IMR-90 (cell line): ENCODE data around the gene DDX59. TPM values are rescaled to one million over a fixed set of nuclear protein-coding genes. Genes with fewer than 3 reads are reported as not detected.

Source experiments
- ATAC-seq: fragments of 200-7000 bp; cut with Tn5 transposase; 2 replicates; pipeline ENCODE4 v1.9.1; 2020; ENCODE audit warnings: low read depth, mild to moderate bottlenecking, moderate library complexity
- BruUV-seq: library from RNA; stranded (reverse); fragments of 400-500 nt; replicated peaks from 2 replicates; lab custom pipeline; 2021; lab: Mats Ljungman, UMichigan
- CTCF ChIA-PET: fragments of 300-600 bp; formaldehyde crosslinking; extraction: SDS; loops from one replicate; lab custom pipeline; 2021; ENCODE audit warnings: antibody characterized with exemption; lab: Yijun Ruan, JAX
- POLR2A ChIA-PET: fragments of 300-600 bp; sonication (Branson Sonifier 250); formaldehyde crosslinking; loops from one replicate; lab custom pipeline; 2022; ENCODE audit warnings: antibody characterized with exemption; ENCODE audit not compliant: unreplicated experiment; lab: Charles Lee
- DNase-seq: peaks from one replicate; pipeline ENCODE4 v3.0.0; 2013
- H2AFZ ChIP-seq: replicated peaks from 2 replicates; pipeline ENCODE3; 2013; ENCODE audit warnings: low read length, mild to moderate bottlenecking; ENCODE audit not compliant: poor library complexity
- H2AK5ac ChIP-seq: 2 replicates; pipeline ENCODE4 v1.6.1; 2013; ENCODE audit warnings: low read depth, low read length, inconsistent platforms
- H2AK9ac ChIP-seq: replicated peaks from 2 replicates; pipeline ENCODE3; 2013; ENCODE audit warnings: mild to moderate bottlenecking, low read depth, low read length, moderate library complexity; ENCODE audit not compliant: poor library complexity
- H2BK120ac ChIP-seq: 2 replicates; pipeline ENCODE4 v1.6.1; 2013; ENCODE audit warnings: low read depth, low read length, inconsistent platforms
- H2BK15ac ChIP-seq: 3 replicates; pipeline ENCODE4 v1.6.1; 2013; ENCODE audit warnings: low read depth, low read length, inconsistent platforms
- H2BK20ac ChIP-seq: 2 replicates; pipeline ENCODE4 v1.6.1; 2013; ENCODE audit warnings: low read depth, mild to moderate bottlenecking, inconsistent platforms, low read length, moderate library complexity
- H2BK5ac ChIP-seq: 2 replicates; pipeline ENCODE4 v1.6.1; 2013; ENCODE audit warnings: mild to moderate bottlenecking, low read depth, low read length, inconsistent platforms; ENCODE audit not compliant: poor library complexity, severe bottlenecking
- H3K14ac ChIP-seq: replicated peaks from 2 replicates; pipeline ENCODE4 v1.6.1; 2013; ENCODE audit warnings: low read depth, low read length, inconsistent platforms
- H3K18ac ChIP-seq: 2 replicates; pipeline ENCODE4 v1.6.1; 2013; ENCODE audit warnings: low read depth, low read length, control low read depth
- H3K23ac ChIP-seq: 2 replicates; pipeline ENCODE4 v1.6.1; 2013; ENCODE audit warnings: low read depth, low read length, inconsistent platforms
- H3K27ac ChIP-seq: 2 replicates; pipeline ENCODE4 v1.5.1; 2013; ENCODE audit warnings: mild to moderate bottlenecking, control low read depth, low read length; ENCODE audit not compliant: insufficient read depth
- H3K27me3 ChIP-seq: 2 replicates; pipeline ENCODE4 v1.6.1; 2013; ENCODE audit warnings: low read length; ENCODE audit not compliant: control insufficient read depth, insufficient read depth
- H3K36me3 ChIP-seq: 2 replicates; pipeline ENCODE4 v1.6.1; 2013; ENCODE audit warnings: low read length, mixed read lengths; ENCODE audit not compliant: control insufficient read depth, insufficient read depth
- H3K4ac ChIP-seq: 2 replicates; pipeline ENCODE4 v1.6.1; 2013; ENCODE audit warnings: low read depth, low read length, inconsistent platforms
- H3K4me1 ChIP-seq: 2 replicates; pipeline ENCODE4 v1.6.1; 2013; ENCODE audit warnings: low read length, mixed read lengths; ENCODE audit not compliant: control insufficient read depth, insufficient read depth
- H3K4me2 ChIP-seq: 2 replicates; pipeline ENCODE4 v1.6.1; 2013; ENCODE audit warnings: low read depth, mild to moderate bottlenecking, control low read depth, low read length, moderate library complexity
- H3K4me3 ChIP-seq: 2 replicates; pipeline ENCODE4 v1.5.1; 2013; ENCODE audit warnings: low read depth, mild to moderate bottlenecking, control low read depth, low read length, moderate library complexity; ENCODE audit not compliant: insufficient read depth
- H3K56ac ChIP-seq: 2 replicates; pipeline ENCODE4 v1.6.1; 2013; ENCODE audit warnings: low read length, inconsistent platforms; ENCODE audit not compliant: insufficient read depth; ENCODE audit errors: extremely low read depth
- H3K79me1 ChIP-seq, 2 experiments: 2 replicates each; pipeline ENCODE4 v1.6.1; 2013; ENCODE audit warnings: low read length in 2 of 2, inconsistent platforms in 1 of 2, low read depth in 1 of 2
- H3K9ac ChIP-seq: 2 replicates; pipeline ENCODE4 v1.6.1; 2013; ENCODE audit warnings: low read depth, low read length, control low read depth
- H3K9me1 ChIP-seq: 2 replicates; pipeline ENCODE4 v1.6.1; 2013; ENCODE audit warnings: low read length, inconsistent platforms; ENCODE audit not compliant: insufficient read depth
- H3K9me3 ChIP-seq: 2 replicates; pipeline ENCODE4 v1.6.1; 2013; ENCODE audit warnings: low read length; ENCODE audit not compliant: control insufficient read depth, insufficient read depth
- H4K20me1 ChIP-seq: 2 replicates; pipeline ENCODE4 v1.6.1; 2013; ENCODE audit warnings: low read length, inconsistent platforms; ENCODE audit not compliant: insufficient read depth
- H4K5ac ChIP-seq: 2 replicates; pipeline ENCODE4 v1.6.1; 2013; ENCODE audit warnings: mild to moderate bottlenecking, low read depth, low read length, control low read depth
- H4K8ac ChIP-seq, 2 experiments: 2 replicates each; pipeline ENCODE4 v1.6.1; 2013; ENCODE audit warnings: low read depth in 2 of 2, low read length in 2 of 2, control low read depth in 1 of 2, inconsistent platforms in 1 of 2
- H4K91ac ChIP-seq: 2 replicates; pipeline ENCODE4 v1.6.1; 2013; ENCODE audit warnings: low read depth, low read length, inconsistent platforms; ENCODE audit not compliant: insufficient read depth
- CEBPB ChIP-seq: IDR thresholded peaks from 2 replicates; pipeline ENCODE4 v1.6.1; 2012; ENCODE audit warnings: low read depth, low read length, improper control_type of control experiment
- CTCF ChIP-seq: conservative IDR thresholded peaks from 2 replicates; pipeline ENCODE4 v1.5.1; 2012; ENCODE audit warnings: mild to moderate bottlenecking, low read depth, low read length, improper control_type of control experiment
- FOS ChIP-seq: fragments of 150-350 bp; IDR thresholded peaks from 2 replicates; pipeline ENCODE4 v1.6.1; 2016; ENCODE audit warnings: low read depth, low read length
- MAFK ChIP-seq: IDR thresholded peaks from 2 replicates; pipeline ENCODE4 v1.6.1; 2012; ENCODE audit warnings: low read depth, low read length, improper control_type of control experiment
- MAZ ChIP-seq: IDR thresholded peaks from 2 replicates; pipeline ENCODE4 v1.6.1; 2012; ENCODE audit warnings: low read depth, mild to moderate bottlenecking, low read length, improper control_type of control experiment, moderate library complexity, borderline replicate concordance
- MXI1 ChIP-seq: IDR thresholded peaks from 2 replicates; pipeline ENCODE4 v1.6.1; 2012; ENCODE audit warnings: low read depth, mild to moderate bottlenecking, low read length, moderate library complexity, borderline replicate concordance
- RCOR1 ChIP-seq: IDR thresholded peaks from 2 replicates; pipeline ENCODE4 v1.6.1; 2012; ENCODE audit warnings: mild to moderate bottlenecking, low read length, improper control_type of control experiment; ENCODE audit not compliant: insufficient replicate concordance
- RFX5 ChIP-seq: IDR thresholded peaks from 2 replicates; pipeline ENCODE4 v1.8.0; 2012; ENCODE audit warnings: low read depth, mild to moderate bottlenecking, low read length, moderate library complexity
- SMC3 ChIP-seq: fragments of 150-350 bp; IDR thresholded peaks from 2 replicates; pipeline ENCODE4 v1.6.1; 2016; ENCODE audit warnings: low read depth, mild to moderate bottlenecking, antibody characterized with exemption, low read length, moderate library complexity
- dilution Hi-C: fragments of 300-500 bp; cut with HindIII; formaldehyde crosslinking; loops from one replicate; pipeline ENCODE4 v1.14.3; 2018; ENCODE audit warnings: low sequenced_read_pairs; ENCODE audit not compliant: unreplicated experiment
- in situ Hi-C: fragments of 300-500 bp; cut with MboI; formaldehyde crosslinking; loops from 3 replicates; pipeline ENCODE4 v1.14.3; 2019; ENCODE audit warnings: low sequenced_read_pairs, inconsistent platforms, mixed read lengths
- intact Hi-C: fragments of 100-400 bp; cut with micrococcal nuclease; formaldehyde crosslinking; loops from 2 replicates; pipeline ENCODE4 v1.10.0; 2022
- polyA plus RNA-seq, 3 experiments: library from polyadenylated mRNA; depleted of rRNA; stranded (reverse); fragments of >200 nt; gene quantifications; 2 replicates each; pipeline ENCODE4 v1.2.3, GENCODE V29; 2012; ENCODE audit warnings: low replicate concordance in 1 of 3
- total RNA-seq: library from RNA; depleted of rRNA; stranded (reverse); fragments of >200 nt; gene quantifications from 2 replicates; pipeline ENCODE4 v1.2.3, GENCODE V29; 2012
- TF ChIP-seq, protein P1 (sequence below): fragments of 150-350 bp; IDR thresholded peaks from 2 replicates; pipeline ENCODE4 v1.6.1; 2016; ENCODE audit warnings: low read depth, mild to moderate bottlenecking, low read length, moderate library complexity, borderline replicate concordance
- TF ChIP-seq, protein P2 (sequence below): fragments of 150-350 bp; IDR thresholded peaks from 2 replicates; pipeline ENCODE4 v1.6.1; 2017; ENCODE audit warnings: mild to moderate bottlenecking, antibody characterized with exemption, low read length, low read depth

The DDX59 gene
- total and polyA plus RNA-seq, 2 of the 4 experiments (the other 2 are of a cell fraction): 8.6 to 9.1 TPM

DNA sequence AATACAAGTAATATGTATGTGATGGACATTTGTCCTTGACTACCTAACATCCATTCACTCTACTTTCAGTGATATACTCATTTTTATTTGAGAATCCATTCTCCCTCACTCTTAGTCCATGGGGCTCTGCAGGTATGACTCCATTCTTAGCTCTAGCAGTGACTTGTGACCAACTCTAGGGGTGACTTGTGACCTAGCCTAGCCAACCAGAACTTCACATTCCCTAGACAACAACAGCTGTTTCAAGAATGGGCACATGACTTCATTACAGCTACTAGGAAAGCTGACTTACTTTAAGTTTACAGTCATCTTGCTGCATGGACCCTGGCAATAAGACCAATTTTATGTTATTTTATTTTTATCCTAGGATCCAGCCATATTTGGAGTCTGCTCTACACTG is 23.6 kb upstream of the DDX59 start:
- no peaks in the 10 kb centered on the region for H4K20me1 ChIP-seq
- intact Hi-C loops (no loop called here), in situ Hi-C loops (no loop called here), dilution Hi-C loops (no loop called here)
- no peak overlapping the region for H3K4me3 ChIP-seq
- BruUV-seq: no TSS peak
- H3K56ac ChIP-seq: no peak overlapping the region
- H3K27me3 ChIP-seq: no peaks in the 10 kb centered on the region
- no peak overlapping the region for H3K23ac ChIP-seq
- H4K91ac ChIP-seq: no peak overlapping the region
- ATAC-seq: no peak
- no peak overlapping the region for H2BK120ac ChIP-seq
- H3K9ac ChIP-seq: no peak overlapping the region
- no peak overlapping the region for H4K8ac ChIP-seq
- no peak for TF ChIP-seq MAFK
- TF ChIP-seq, protein P1, sequence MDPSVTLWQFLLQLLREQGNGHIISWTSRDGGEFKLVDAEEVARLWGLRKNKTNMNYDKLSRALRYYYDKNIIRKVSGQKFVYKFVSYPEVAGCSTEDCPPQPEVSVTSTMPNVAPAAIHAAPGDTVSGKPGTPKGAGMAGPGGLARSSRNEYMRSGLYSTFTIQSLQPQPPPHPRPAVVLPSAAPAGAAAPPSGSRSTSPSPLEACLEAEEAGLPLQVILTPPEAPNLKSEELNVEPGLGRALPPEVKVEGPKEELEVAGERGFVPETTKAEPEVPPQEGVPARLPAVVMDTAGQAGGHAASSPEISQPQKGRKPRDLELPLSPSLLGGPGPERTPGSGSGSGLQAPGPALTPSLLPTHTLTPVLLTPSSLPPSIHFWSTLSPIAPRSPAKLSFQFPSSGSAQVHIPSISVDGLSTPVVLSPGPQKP: no peak
- no peak for TF ChIP-seq FOS
- TF ChIP-seq, protein P2, sequence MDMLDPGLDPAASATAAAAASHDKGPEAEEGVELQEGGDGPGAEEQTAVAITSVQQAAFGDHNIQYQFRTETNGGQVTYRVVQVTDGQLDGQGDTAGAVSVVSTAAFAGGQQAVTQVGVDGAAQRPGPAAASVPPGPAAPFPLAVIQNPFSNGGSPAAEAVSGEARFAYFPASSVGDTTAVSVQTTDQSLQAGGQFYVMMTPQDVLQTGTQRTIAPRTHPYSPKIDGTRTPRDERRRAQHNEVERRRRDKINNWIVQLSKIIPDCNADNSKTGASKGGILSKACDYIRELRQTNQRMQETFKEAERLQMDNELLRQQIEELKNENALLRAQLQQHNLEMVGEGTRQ: no peak
- no peak for TF ChIP-seq RCOR1
- no peak for TF ChIP-seq MXI1
- no peak for TF ChIP-seq RFX5
- TF ChIP-seq MAZ: no peak
- TF ChIP-seq CTCF: no peak
- TF ChIP-seq SMC3: no peak
- no peak for TF ChIP-seq CEBPB
- POLR2A ChIA-PET: no interaction called here
- no peak overlapping the region for H2BK15ac ChIP-seq
- no peak overlapping the region for H2AFZ ChIP-seq
- H3K27ac ChIP-seq: no peak overlapping the region
- H3K4ac ChIP-seq: no peak overlapping the region
- no peak overlapping the region for H3K18ac ChIP-seq
- H2AK5ac ChIP-seq: peak overlapping the region; percentile 33; the same call in 1 of the 2 replicates
- H3K14ac ChIP-seq: no peak overlapping the region
- H3K9me3 ChIP-seq: no peaks in the 10 kb centered on the region
- no peaks in the 10 kb centered on the region for H3K36me3 ChIP-seq
- H2BK5ac ChIP-seq: no peak overlapping the region
- H2AK9ac ChIP-seq: no peak overlapping the region
- no peaks in the 10 kb centered on the region for H3K4me1 ChIP-seq
- H2BK20ac ChIP-seq: no peak overlapping the region; the same call in 1 of the 2 replicates
- no peak for DNase-seq
- no peaks in the 10 kb centered on the region for H3K9me1 ChIP-seq
- no peak overlapping the region for H3K4me2 ChIP-seq
- no peak overlapping the region for H4K5ac ChIP-seq
- no peaks in the 10 kb centered on the region for H3K79me1 ChIP-seq
- CTCF ChIA-PET: no interaction called here
